DOHH2 (cell line): Measurements from ENCODE around the gene ADAMTS13.

Experiments used
- H3F3A ChIP-seq: fragments of 200-600 bp; sonication (generic), shearing (Covaris generic); 2 replicates; pipeline ENCODE4 v1.6.0; 2016; ENCODE audit warnings: antibody characterized with exemption, mild to moderate bottlenecking; ENCODE audit not compliant: control insufficient read depth, insufficient read depth
- H3K27ac ChIP-seq: fragments of 200-600 bp; sonication (generic); 2 replicates; pipeline ENCODE4 v1.5.1; 2014; ENCODE audit warnings: low read depth, mild to moderate bottlenecking, low read length, moderate library complexity
- H3K27me3 ChIP-seq: fragments of 200-600 bp; sonication (generic); 2 replicates; pipeline ENCODE4 v1.6.1; 2014; ENCODE audit warnings: mild to moderate bottlenecking, low read length, mixed read lengths; ENCODE audit not compliant: control insufficient read depth
- H3K36me3 ChIP-seq: fragments of 200-600 bp; sonication (generic); 2 replicates; pipeline ENCODE4 v1.6.1; 2014; ENCODE audit warnings: mild to moderate bottlenecking, low read length, moderate library complexity, mixed read lengths; ENCODE audit not compliant: control insufficient read depth
- H3K4me1 ChIP-seq: fragments of 200-600 bp; sonication (generic); 2 replicates; pipeline ENCODE4 v1.6.1; 2014; ENCODE audit warnings: mild to moderate bottlenecking, low read length, mixed read lengths; ENCODE audit not compliant: control insufficient read depth
- H3K4me2 ChIP-seq: fragments of 200-600 bp; sonication (generic); 2 replicates; pipeline ENCODE4 v1.6.0; 2014; ENCODE audit warnings: mild to moderate bottlenecking, low read length, moderate library complexity
- H3K4me3 ChIP-seq: fragments of 200-600 bp; sonication (generic); 2 replicates; pipeline ENCODE4 v1.5.1; 2014; ENCODE audit warnings: mild to moderate bottlenecking, low read length, mixed read lengths
- H3K79me2 ChIP-seq: fragments of 200-600 bp; sonication (generic); 2 replicates; pipeline ENCODE4 v1.6.1; 2014; ENCODE audit warnings: mild to moderate bottlenecking, low read length, mixed read lengths; ENCODE audit not compliant: control insufficient read depth
- H3K9me2 ChIP-seq: fragments of 200-600 bp; sonication (generic); replicated peaks from 2 replicates; pipeline ENCODE4 v1.6.1; 2014; ENCODE audit warnings: mild to moderate bottlenecking, low read length, mixed read lengths; ENCODE audit not compliant: control insufficient read depth
- H3K9me3 ChIP-seq: fragments of 200-600 bp; sonication (generic); 2 replicates; pipeline ENCODE4 v1.6.1; 2014; ENCODE audit warnings: antibody characterized with exemption, low read length, mixed read lengths; ENCODE audit not compliant: control insufficient read depth, insufficient read depth
- H4K20me1 ChIP-seq: fragments of 200-600 bp; sonication (generic); 2 replicates; pipeline ENCODE4 v1.6.0; 2014; ENCODE audit warnings: low read depth, mild to moderate bottlenecking, antibody characterized with exemption, low read length, moderate library complexity; ENCODE audit not compliant: control insufficient read depth, insufficient read depth
- EZH2phosphoT487 ChIP-seq: fragments of 200-600 bp; sonication (generic); IDR thresholded peaks from 2 replicates; pipeline ENCODE4 v1.6.1; 2017; ENCODE audit warnings: borderline replicate concordance, mild to moderate bottlenecking, antibody characterized with exemption, low read length, moderate library complexity, mixed read lengths
- TF ChIP-seq, protein P1 (sequence below): fragments of 200-600 bp; sonication (generic); IDR thresholded peaks from one replicate; pipeline ENCODE4 v1.5.1; 2014; ENCODE audit warnings: antibody characterized with exemption, mild to moderate bottlenecking, low read depth, low read length; ENCODE audit not compliant: poor library complexity, severe bottlenecking

Gene ADAMTS13

DNA sequence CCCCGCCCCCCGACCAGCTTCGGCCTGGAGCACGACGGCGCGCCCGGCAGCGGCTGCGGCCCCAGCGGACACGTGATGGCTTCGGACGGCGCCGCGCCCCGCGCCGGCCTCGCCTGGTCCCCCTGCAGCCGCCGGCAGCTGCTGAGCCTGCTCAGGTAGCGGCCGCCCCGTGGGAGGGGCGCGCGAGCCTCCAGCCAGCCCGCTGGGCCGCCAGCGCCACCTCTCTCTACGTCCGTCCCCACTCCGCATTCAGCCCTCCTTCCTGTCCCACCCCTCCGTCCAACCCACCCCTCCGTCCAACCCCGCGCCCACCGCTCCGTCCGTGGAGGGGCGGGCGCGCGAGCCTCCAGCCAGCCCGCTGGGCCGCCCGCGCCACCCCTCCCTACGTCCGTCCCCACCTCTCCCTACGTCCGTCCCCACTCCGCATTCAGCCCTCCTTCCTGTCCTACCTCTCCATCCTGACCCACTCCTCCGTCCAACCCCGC, 6.5 kb downstream of the ADAMTS13 start:
- H3K4me2 ChIP-seq, result no peak overlapping the region
- H3F3A ChIP-seq, result no peaks in the 10 kb centered on the region
- H3K9me3 ChIP-seq, result no peaks in the 10 kb centered on the region
- H3K36me3 ChIP-seq, result no peaks in the 10 kb centered on the region
- no peaks in the 10 kb centered on the region for H3K4me1 ChIP-seq
- no peaks in the 10 kb centered on the region for H4K20me1 ChIP-seq
- H3K79me2 ChIP-seq, result no peaks in the 10 kb centered on the region
- no peak overlapping the region for H3K4me3 ChIP-seq
- H3K27me3 ChIP-seq, result peaks cover 25% of the 10 kb centered on the region
- no peak overlapping the region for H3K27ac ChIP-seq
- no peak for TF ChIP-seq EZH2phosphoT487
- no peaks in the 10 kb centered on the region for H3K9me2 ChIP-seq

DNA sequence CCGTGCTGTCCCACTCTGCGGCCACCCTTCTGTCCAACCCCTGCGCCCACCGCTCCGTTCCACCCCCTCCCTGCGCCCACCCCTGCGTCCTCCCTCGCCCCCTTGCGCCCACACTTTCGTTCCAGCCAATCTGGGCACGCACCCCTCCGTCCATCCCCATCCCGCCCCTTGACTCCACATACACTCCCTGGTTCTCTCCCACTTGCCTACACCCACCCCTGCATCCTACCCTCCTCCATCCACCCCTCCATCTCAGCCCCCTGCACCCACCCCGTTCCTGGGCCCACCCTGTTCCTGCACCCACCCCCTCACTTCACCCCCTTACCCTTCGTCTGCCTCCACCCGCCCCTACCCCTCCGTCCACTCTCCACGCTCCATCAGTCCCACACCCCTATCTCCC, 7.0 kb downstream of the ADAMTS13 start:
- TF ChIP-seq, protein P1, sequence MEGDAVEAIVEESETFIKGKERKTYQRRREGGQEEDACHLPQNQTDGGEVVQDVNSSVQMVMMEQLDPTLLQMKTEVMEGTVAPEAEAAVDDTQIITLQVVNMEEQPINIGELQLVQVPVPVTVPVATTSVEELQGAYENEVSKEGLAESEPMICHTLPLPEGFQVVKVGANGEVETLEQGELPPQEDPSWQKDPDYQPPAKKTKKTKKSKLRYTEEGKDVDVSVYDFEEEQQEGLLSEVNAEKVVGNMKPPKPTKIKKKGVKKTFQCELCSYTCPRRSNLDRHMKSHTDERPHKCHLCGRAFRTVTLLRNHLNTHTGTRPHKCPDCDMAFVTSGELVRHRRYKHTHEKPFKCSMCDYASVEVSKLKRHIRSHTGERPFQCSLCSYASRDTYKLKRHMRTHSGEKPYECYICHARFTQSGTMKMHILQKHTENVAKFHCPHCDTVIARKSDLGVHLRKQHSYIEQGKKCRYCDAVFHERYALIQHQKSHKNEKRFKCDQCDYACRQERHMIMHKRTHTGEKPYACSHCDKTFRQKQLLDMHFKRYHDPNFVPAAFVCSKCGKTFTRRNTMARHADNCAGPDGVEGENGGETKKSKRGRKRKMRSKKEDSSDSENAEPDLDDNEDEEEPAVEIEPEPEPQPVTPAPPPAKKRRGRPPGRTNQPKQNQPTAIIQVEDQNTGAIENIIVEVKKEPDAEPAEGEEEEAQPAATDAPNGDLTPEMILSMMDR, result no peak
- TF ChIP-seq EZH2phosphoT487, result no peak

DNA sequence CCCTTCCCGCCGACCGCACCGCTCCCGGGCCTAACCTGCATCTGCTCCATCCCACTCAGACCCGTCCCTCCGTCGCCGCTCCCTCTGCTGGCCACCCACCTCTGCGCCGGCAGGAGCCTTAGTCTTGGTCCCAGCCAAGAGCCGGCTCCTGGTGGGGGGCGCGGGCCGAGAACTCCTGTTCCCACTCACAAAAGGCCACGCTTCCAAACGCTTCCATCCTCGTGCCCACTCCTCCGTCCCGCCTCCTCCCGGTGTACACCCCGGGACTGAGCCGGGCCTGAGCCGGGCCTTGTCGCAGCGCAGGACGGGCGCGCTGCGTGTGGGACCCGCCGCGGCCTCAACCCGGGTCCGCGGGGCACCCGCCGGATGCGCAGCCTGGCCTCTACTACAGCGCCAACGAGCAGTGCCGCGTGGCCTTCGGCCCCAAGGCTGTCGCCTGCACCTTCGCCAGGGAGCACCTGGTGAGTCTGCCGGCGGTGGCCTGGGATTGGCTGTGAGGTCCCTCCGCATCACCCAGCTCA, 7.5 kb downstream of the ADAMTS13 start:
- no peaks in the 10 kb centered on the region for H3K9me2 ChIP-seq
- H3K4me3 ChIP-seq, result no peak overlapping the region
- H3K27ac ChIP-seq, result no peak overlapping the region
- no peaks in the 10 kb centered on the region for H3K9me3 ChIP-seq
- peaks cover 25% of the 10 kb centered on the region for H3K27me3 ChIP-seq
- H3F3A ChIP-seq, result no peaks in the 10 kb centered on the region
- no peaks in the 10 kb centered on the region for H3K36me3 ChIP-seq
- no peaks in the 10 kb centered on the region for H3K4me1 ChIP-seq
- TF ChIP-seq, protein P1, result no peak
- no peak for TF ChIP-seq EZH2phosphoT487
- H4K20me1 ChIP-seq, result no peaks in the 10 kb centered on the region
- no peak overlapping the region for H3K4me2 ChIP-seq
- H3K79me2 ChIP-seq, result no peaks in the 10 kb centered on the region

More for the DNA sequence above, 7.0 kb downstream of the ADAMTS13 start:
- H3F3A ChIP-seq, result no peaks in the 10 kb centered on the region
- no peaks in the 10 kb centered on the region for H3K9me2 ChIP-seq
- no peaks in the 10 kb centered on the region for H3K9me3 ChIP-seq
- H3K36me3 ChIP-seq, result no peaks in the 10 kb centered on the region
- H3K79me2 ChIP-seq, result no peaks in the 10 kb centered on the region
- no peak overlapping the region for H3K4me2 ChIP-seq
- no peak overlapping the region for H3K4me3 ChIP-seq
- H3K27me3 ChIP-seq, result peaks cover 25% of the 10 kb centered on the region
- H4K20me1 ChIP-seq, result no peaks in the 10 kb centered on the region
- H3K4me1 ChIP-seq, result no peaks in the 10 kb centered on the region
- no peak overlapping the region for H3K27ac ChIP-seq

DNA sequence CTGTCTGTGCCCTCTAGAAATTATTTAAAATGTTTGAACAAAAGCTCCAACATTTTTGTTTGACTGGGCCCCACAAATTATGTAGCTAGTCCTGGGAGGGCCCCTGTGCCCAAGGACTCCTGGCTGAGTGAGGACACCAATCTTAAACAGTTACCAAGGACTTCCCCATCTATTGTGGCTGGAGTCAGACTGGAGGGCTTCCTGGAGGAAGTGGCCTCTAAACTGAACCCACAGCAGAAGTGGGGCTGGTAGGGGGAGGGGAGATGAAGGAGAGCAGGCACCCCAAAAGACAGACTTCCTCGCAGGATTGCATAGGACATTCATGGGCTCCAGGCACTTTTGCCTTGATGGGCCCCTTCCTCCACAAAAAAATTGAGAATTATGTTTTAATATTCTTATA, 8.1 kb downstream of the ADAMTS13 start:
- Histone ChIP-seq H3K4me1 (no peaks in the 10 kb centered on the region), H3F3A (no peaks in the 10 kb centered on the region), H3K27ac (no peak overlapping the region), H3K9me2 (no peaks in the 10 kb centered on the region), H3K4me3 (no peak overlapping the region), H4K20me1 (no peaks in the 10 kb centered on the region), H3K9me3 (no peaks in the 10 kb centered on the region), H3K27me3 (peaks cover 25% of the 10 kb centered on the region), H3K36me3 (no peaks in the 10 kb centered on the region), H3K79me2 (no peaks in the 10 kb centered on the region), H3K4me2 (no peak overlapping the region)
- no peak for TF ChIP-seq EZH2phosphoT487
- TF ChIP-seq, protein P1, result no peak
